ENCODE data around the gene SCUBE3. TPM values are rescaled to one million over a fixed set of nuclear protein-coding genes. Genes with fewer than 3 reads are reported as not detected.

Gene SCUBE3
- total and polyA plus RNA-seq, 2 of the 13 experiments (the other 11 are each of a cell fraction or from before 2014, with no cell fraction given): not detected

DNA sequence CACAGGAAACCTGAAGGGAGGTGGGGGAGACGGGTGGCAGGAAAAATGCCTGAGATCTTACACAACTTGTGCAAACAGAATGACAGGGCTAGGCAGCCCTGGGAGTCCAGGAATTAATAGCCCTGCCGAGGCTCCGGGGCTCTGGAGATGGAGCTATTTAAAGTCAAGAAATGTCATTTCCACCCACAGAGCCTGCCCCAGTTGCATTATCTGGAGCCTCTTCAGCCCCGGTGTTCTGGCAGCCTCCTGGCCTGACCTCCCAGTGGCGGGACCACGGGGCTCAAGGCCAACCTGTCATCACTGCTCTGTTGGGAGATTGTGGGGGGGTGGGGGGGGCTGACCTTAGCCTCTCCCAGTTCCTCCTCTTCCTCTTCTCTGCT lies 28.5 kb upstream of the SCUBE3 start (continued):
- 0 out of 2 replicates have a peak, but pooled peaks have one; percentile 29 for TF ChIP-seq PRDM10 (CRISPR knock-in tag; IDR thresholded peaks at IDR 0.05; ENCODE audit: low read depth)
- no peak for TF ChIP-seq KDM6A (CRISPR knock-in tag; IDR thresholded peaks at IDR 0.05; ENCODE audit: low read depth)
- no peak for TF ChIP-seq SOX6 (IDR thresholded peaks at IDR 0.05)
- peak; percentile 52 for TF ChIP-seq SOX6 (CRISPR knock-in tag; IDR thresholded peaks at IDR 0.05)
- TF ChIP-seq TSC22D2 (CRISPR knock-in tag; IDR thresholded peaks at IDR 0.05; ENCODE audit: borderline replicate concordance): no peak
- no peak for TF ChIP-seq FOXP1 (IDR thresholded peaks at IDR 0.05)
- TF ChIP-seq FOXP1 (CRISPR knock-in tag; IDR thresholded peaks at IDR 0.05): 0 out of 2 replicates have a peak, but pooled peaks have one; percentile 13
- no peak for TF ChIP-seq KDM4B (CRISPR knock-in tag; IDR thresholded peaks at IDR 0.05)
- no peak for TF ChIP-seq ZFP36L2 (CRISPR knock-in tag; IDR thresholded peaks at IDR 0.05)
- TF ChIP-seq MXD4 (CRISPR knock-in tag; IDR thresholded peaks at IDR 0.05): no peak
- TF ChIP-seq GMEB2 (CRISPR knock-in tag; IDR thresholded peaks at IDR 0.05; ENCODE audit: low read depth): no peak
- no peak for TF ChIP-seq ZNF556 (CRISPR knock-in tag; IDR thresholded peaks at IDR 0.05; ENCODE audit: borderline replicate concordance)
- TF ChIP-seq ZNF501 (CRISPR knock-in tag; IDR thresholded peaks at IDR 0.05): 0 out of 2 replicates have a peak, but pooled peaks have one; percentile 20
- no peak for TF ChIP-seq ZNF205 (CRISPR knock-in tag; IDR thresholded peaks at IDR 0.05)
- TF ChIP-seq MYNN (CRISPR knock-in tag; IDR thresholded peaks at IDR 0.05; ENCODE audit: low read depth): no peak
- TF ChIP-seq SMARCE1 (IDR thresholded peaks at IDR 0.05; ENCODE audit: borderline replicate concordance): no peak
- TF ChIP-seq, protein P1, sequence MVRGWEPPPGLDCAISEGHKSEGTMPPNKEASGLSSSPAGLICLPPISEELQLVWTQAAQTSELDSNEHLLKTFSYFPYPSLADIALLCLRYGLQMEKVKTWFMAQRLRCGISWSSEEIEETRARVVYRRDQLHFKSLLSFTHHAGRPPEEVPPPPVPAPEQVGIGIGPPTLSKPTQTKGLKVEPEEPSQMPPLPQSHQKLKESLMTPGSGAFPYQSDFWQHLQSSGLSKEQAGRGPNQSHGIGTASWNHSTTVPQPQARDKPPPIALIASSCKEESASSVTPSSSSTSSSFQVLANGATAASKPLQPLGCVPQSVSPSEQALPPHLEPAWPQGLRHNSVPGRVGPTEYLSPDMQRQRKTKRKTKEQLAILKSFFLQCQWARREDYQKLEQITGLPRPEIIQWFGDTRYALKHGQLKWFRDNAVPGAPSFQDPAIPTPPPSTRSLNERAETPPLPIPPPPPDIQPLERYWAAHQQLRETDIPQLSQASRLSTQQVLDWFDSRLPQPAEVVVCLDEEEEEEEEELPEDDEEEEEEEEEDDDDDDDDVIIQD (CRISPR knock-in tag; IDR thresholded peaks at IDR 0.05; ENCODE audit: low read depth): no peak
- no peak for TF ChIP-seq ZFP41 (CRISPR knock-in tag; IDR thresholded peaks at IDR 0.05; ENCODE audit: borderline replicate concordance)
- TF ChIP-seq, protein P2, sequence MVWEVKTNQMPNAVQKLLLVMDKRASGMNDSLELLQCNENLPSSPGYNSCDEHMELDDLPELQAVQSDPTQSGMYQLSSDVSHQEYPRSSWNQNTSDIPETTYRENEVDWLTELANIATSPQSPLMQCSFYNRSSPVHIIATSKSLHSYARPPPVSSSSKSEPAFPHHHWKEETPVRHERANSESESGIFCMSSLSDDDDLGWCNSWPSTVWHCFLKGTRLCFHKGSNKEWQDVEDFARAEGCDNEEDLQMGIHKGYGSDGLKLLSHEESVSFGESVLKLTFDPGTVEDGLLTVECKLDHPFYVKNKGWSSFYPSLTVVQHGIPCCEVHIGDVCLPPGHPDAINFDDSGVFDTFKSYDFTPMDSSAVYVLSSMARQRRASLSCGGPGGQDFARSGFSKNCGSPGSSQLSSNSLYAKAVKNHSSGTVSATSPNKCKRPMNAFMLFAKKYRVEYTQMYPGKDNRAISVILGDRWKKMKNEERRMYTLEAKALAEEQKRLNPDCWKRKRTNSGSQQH (CRISPR knock-in tag; IDR thresholded peaks at IDR 0.05; ENCODE audit: low read depth): no peak
- TF ChIP-seq SRSF9 (IDR thresholded peaks at IDR 0.05; ENCODE audit: borderline replicate concordance, insufficient read depth, low read depth, low read length, poor library complexity, severe bottlenecking): no peak
- TF ChIP-seq ZNF619 (CRISPR knock-in tag; IDR thresholded peaks at IDR 0.05): no peak
- TF ChIP-seq ZNF460 (CRISPR knock-in tag; IDR thresholded peaks at IDR 0.05; ENCODE audit: borderline replicate concordance): no peak
- TF ChIP-seq SP2 (CRISPR knock-in tag; IDR thresholded peaks at IDR 0.05): no peak
- TF ChIP-seq SALL2 (CRISPR knock-in tag; IDR thresholded peaks at IDR 0.05): 0 out of 2 replicates have a peak, but pooled peaks have one; percentile 28
- TF ChIP-seq ZNF160 (CRISPR knock-in tag; IDR thresholded peaks at IDR 0.05): no peak
